ENCODE data around the gene PGAP1.

Gene PGAP1

GRCh38 chr2:196809260-196809659 lies 117.2 kb downstream of the PGAP1 start, which contains the start of gene C2orf66:
Gene C2orf66, minus strand, starts transcription at chr2:196809355. Its CDS starts 19 bp downstream, at chr2:196809336.
- no peak for DNase-seq (ENCODE audit: low read depth)
- TF ChIP-seq, protein P1, sequence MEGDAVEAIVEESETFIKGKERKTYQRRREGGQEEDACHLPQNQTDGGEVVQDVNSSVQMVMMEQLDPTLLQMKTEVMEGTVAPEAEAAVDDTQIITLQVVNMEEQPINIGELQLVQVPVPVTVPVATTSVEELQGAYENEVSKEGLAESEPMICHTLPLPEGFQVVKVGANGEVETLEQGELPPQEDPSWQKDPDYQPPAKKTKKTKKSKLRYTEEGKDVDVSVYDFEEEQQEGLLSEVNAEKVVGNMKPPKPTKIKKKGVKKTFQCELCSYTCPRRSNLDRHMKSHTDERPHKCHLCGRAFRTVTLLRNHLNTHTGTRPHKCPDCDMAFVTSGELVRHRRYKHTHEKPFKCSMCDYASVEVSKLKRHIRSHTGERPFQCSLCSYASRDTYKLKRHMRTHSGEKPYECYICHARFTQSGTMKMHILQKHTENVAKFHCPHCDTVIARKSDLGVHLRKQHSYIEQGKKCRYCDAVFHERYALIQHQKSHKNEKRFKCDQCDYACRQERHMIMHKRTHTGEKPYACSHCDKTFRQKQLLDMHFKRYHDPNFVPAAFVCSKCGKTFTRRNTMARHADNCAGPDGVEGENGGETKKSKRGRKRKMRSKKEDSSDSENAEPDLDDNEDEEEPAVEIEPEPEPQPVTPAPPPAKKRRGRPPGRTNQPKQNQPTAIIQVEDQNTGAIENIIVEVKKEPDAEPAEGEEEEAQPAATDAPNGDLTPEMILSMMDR (conservative IDR thresholded peaks at IDR 0.05; ENCODE audit: low read depth, low read length): no peak
- no peak within 1 kb of the TSS for H3K4me3 ChIP-seq (ENCODE audit: low read length)

DNA sequence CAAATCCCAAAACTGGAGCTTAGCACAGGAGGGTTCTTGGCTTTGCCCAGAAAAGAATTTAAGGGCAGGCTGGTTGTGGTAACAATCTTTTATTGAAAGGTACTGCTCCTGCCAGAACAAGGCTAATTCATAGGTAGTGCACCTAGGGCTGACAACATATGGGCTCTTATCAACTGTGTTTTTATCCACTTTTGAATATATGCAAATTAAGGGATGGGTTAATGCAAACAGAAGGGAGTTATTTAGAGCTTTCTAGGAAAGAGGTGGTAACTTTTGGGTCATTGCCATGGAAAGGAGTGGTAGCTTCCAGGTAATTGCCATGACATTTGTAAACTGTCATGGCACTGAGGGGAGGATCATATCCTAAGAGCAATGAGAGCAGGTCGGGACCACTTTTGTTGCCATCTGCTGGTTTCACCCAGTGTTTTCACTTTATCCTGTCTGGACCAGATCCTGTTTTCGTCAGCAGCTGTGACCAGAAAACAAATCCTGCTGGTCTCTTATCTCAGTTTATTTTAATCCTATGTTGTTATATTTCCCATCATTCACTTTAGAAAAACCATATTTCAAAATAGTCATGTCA lies 118.3 kb downstream of the PGAP1 start:
- TF ChIP-seq, protein P1 (conservative IDR thresholded peaks at IDR 0.05; ENCODE audit: low read depth, low read length): no peak
- no peak overlapping the region for H3K4me3 ChIP-seq (ENCODE audit: low read length)
- DNase-seq (ENCODE audit: low read depth): no peak

DNA sequence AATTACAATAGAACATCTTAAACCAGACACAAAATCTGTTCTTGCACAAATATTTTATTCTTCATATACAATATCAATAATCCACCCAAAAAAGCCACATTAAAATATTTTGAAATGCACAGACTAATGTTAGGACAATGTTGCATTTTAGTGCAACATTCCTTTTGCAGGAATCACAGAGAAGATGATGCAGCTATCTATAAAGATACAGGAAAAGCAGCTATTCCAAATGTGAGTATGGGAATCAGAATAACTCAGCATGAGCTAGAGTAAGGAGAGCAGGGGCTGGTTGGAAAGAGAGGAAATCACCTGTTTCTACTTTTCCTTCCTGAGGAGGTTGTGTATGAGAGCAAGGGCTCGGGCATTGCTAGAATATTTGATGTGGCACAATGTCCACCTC lies 122.1 kb downstream of the PGAP1 start:
- TF ChIP-seq, protein P1 (conservative IDR thresholded peaks at IDR 0.05; ENCODE audit: low read depth, low read length): no peak

DNA sequence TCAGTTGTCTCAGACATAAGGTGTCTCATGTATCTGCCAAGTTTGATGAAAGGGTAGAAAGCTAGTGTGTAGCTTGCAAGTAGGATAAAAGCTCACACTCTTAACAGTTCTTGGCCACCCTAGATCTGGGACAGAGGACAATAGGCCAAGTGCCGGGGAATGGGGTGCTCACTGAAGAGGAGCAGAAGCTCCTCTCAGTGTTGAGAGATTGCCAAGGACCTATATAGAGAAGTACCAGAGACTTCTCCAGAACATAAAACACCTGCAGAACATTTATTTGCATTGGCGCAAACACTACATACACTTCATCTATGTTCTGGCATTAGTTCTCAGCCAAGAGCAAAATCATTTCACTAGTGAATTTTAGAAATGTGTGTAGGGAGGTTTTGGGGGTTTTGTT lies 124.1 kb downstream of the PGAP1 start:
- TF ChIP-seq, protein P1 (conservative IDR thresholded peaks at IDR 0.05; ENCODE audit: low read depth, low read length): no peak

More for the DNA sequence above, 122.1 kb downstream of the PGAP1 start:
- no peak overlapping the region for H3K4me3 ChIP-seq (ENCODE audit: low read length)
- DNase-seq (ENCODE audit: low read depth): no peak

DNA sequence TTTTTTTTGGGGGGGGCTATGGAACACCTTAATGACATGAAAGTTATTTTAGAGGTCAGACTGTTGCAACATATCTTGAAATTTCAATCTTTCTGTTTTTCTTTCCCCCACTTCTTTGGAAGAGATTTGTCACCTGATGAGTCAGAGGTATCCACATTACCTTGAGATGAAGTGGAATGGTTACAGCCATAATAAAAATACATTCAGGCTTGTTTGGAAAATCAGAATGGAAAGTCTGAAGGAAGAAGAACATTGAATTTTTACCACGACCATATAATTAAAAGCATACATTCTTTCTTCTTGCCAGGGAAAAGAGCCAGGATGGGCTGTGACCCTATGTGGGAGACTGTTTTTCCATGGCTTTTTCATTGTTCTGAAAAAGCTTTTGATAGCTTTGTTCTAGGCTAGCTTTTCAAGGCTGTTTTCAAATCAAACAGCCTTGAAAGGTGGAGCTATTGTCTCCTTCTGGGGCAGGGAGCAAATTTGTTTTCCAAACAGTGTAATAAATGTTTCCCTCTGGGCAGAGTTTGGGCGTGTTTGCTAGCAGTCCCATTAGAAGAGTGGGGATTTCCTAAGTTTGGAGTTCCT lies 124.7 kb downstream of the PGAP1 start:
- TF ChIP-seq, protein P1 (conservative IDR thresholded peaks at IDR 0.05; ENCODE audit: low read depth, low read length): no peak
- DNase-seq (ENCODE audit: low read depth): no peak

More for the DNA sequence above, 124.1 kb downstream of the PGAP1 start:
- H3K4me3 ChIP-seq (ENCODE audit: low read length): no peak overlapping the region
- no peak for DNase-seq (ENCODE audit: low read depth)

GRCh38 chr2:196798980-196799379 lies 127.5 kb downstream of the PGAP1 start:
- TF ChIP-seq, protein P1 (conservative IDR thresholded peaks at IDR 0.05; ENCODE audit: low read depth, low read length): no peak
- DNase-seq (ENCODE audit: low read depth): no peak
- H3K4me3 ChIP-seq (ENCODE audit: low read length): peak overlapping the region; percentile 80

More for the DNA sequence above, 124.7 kb downstream of the PGAP1 start:
- no peak overlapping the region for H3K4me3 ChIP-seq (ENCODE audit: low read length)

- TF ChIP-seq, protein P1 (conservative IDR thresholded peaks at IDR 0.05; ENCODE audit: low read depth, low read length): no peak
- no peak overlapping the region for H3K4me3 ChIP-seq (ENCODE audit: low read length)
- no peak for DNase-seq (ENCODE audit: low read depth)
Measured at GRCh38 chr2:196792865-196793264, 133.6 kb downstream of the PGAP1 start.

Data from retinal pigment epithelial cell (primary cell).